Panc1 (cell line): ENCODE data around the gene MIS18A. TPM values are rescaled to one million over a fixed set of nuclear protein-coding genes. Genes with fewer than 3 reads are reported as not detected.

Experiments
- ATAC-seq: fragments of 200-7000 bp; cut with Tn5 transposase; 2 replicates; pipeline ENCODE4 v1.9.1; 2020; ENCODE audit warnings: mild to moderate bottlenecking, moderate library complexity
- BruUV-seq: library from RNA; stranded (reverse); fragments of 400-500 nt; replicated peaks from 2 replicates; lab custom pipeline; 2021; lab: Mats Ljungman, UMichigan
- CTCF ChIA-PET: fragments of 300-600 bp; sonication (Branson Sonifier 250); formaldehyde crosslinking; loops from one replicate; lab custom pipeline; 2022; ENCODE audit warnings: antibody characterized with exemption; lab: Charles Lee
- POLR2A ChIA-PET: fragments of 300-600 bp; sonication (Branson Sonifier 250); formaldehyde crosslinking; loops from one replicate; lab custom pipeline; 2022; ENCODE audit warnings: antibody characterized with exemption; lab: Charles Lee
- DNase-seq: peaks from one replicate; pipeline ENCODE4 v3.0.0-alpha.2; 2010; ENCODE audit warnings: low read depth, low spot score
- H3K27ac ChIP-seq: 2 replicates; pipeline ENCODE4 v1.5.1; 2011; ENCODE audit warnings: mild to moderate bottlenecking, low read length, inconsistent platforms
- H3K27me3 ChIP-seq: fragments of 200-500 bp; sonication (Bioruptor generic); 2 replicates; pipeline ENCODE4 v1.6.0; 2014; ENCODE audit warnings: low read length, inconsistent platforms; ENCODE audit not compliant: control insufficient read depth, insufficient read depth
- H3K36me3 ChIP-seq: fragments of 200-500 bp; sonication (Bioruptor generic); 2 replicates; pipeline ENCODE4 v1.5.1; 2014; ENCODE audit warnings: inconsistent platforms, mild to moderate bottlenecking, low read length, moderate library complexity; ENCODE audit not compliant: control insufficient read depth, insufficient read depth
- H3K4me1 ChIP-seq: 2 replicates; pipeline ENCODE4 v1.5.1; 2011; ENCODE audit warnings: inconsistent platforms, mild to moderate bottlenecking, low read length, moderate library complexity; ENCODE audit not compliant: control insufficient read depth, insufficient read depth
- H3K4me3 ChIP-seq, 2 experiments: 2 replicates each; pipeline ENCODE4 v1.5.1; 2011 to 2012; ENCODE audit warnings: low read depth in 2 of 2, low read length in 2 of 2, mild to moderate bottlenecking in 2 of 2, inconsistent platforms in 1 of 2, moderate library complexity in 1 of 2
- H3K9me3 ChIP-seq: fragments of 200-500 bp; sonication (Bioruptor generic); 2 replicates; pipeline ENCODE4 v1.5.1; 2014; ENCODE audit warnings: low read depth, mild to moderate bottlenecking, inconsistent platforms, low read length, moderate library complexity; ENCODE audit not compliant: control insufficient read depth, insufficient read depth
- POLR2AphosphoS5 ChIP-seq: IDR thresholded peaks from 2 replicates; pipeline ENCODE4 v1.6.1; 2012; ENCODE audit warnings: mild to moderate bottlenecking, low read depth, low read length, moderate library complexity
- SIN3A ChIP-seq: IDR thresholded peaks from 2 replicates; pipeline ENCODE4 v1.6.1; 2012; ENCODE audit warnings: low read depth, mild to moderate bottlenecking, low read length, moderate library complexity, borderline replicate concordance; ENCODE audit not compliant: insufficient read depth
- TCF7L2 ChIP-seq: IDR thresholded peaks from 2 replicates; pipeline ENCODE4 v1.6.1; 2011; ENCODE audit warnings: mild to moderate bottlenecking, low read depth, low read length, inconsistent platforms
- in situ Hi-C: cut with HindIII; loops from 2 replicates; pipeline ENCODE4 v1.10.0; 2016; ENCODE audit warnings: low sequenced_read_pairs, low pct_unique_long_range_greater_than_20kb
- intact Hi-C: fragments of 100-400 bp; cut with micrococcal nuclease; formaldehyde crosslinking; loops from one replicate; pipeline ENCODE4 v1.10.0; 2022; ENCODE audit not compliant: unreplicated experiment
- total RNA-seq: library from RNA; stranded (reverse); gene quantifications from one replicate; pipeline ENCODE4 v1.2.1, GENCODE V29; 2021; ENCODE audit not compliant: unreplicated experiment
- TF ChIP-seq, protein P1 (sequence below), 2 experiments: IDR thresholded peaks; 2 replicates each; pipeline ENCODE4 v1.6.1; 2011 to 2012; ENCODE audit warnings: low read depth in 2 of 2, control low read depth in 1 of 2, low read length in 1 of 2, mild to moderate bottlenecking in 1 of 2, moderate library complexity in 1 of 2; ENCODE audit not compliant: insufficient read depth in 1 of 2
- TF ChIP-seq, protein P2 (sequence below): fragments of 450-650 bp; IDR thresholded peaks from 2 replicates; pipeline ENCODE4 v1.5.1; 2017; ENCODE audit warnings: mild to moderate bottlenecking

The MIS18A gene
- total RNA-seq, 1 experiment from 2014 or later: 16.3 TPM

- H3K4me1 ChIP-seq: no peaks in the 10 kb centered on the region
- no peak for TF ChIP-seq TCF7L2
- no peak for TF ChIP-seq SIN3A
- TF ChIP-seq, protein P1, sequence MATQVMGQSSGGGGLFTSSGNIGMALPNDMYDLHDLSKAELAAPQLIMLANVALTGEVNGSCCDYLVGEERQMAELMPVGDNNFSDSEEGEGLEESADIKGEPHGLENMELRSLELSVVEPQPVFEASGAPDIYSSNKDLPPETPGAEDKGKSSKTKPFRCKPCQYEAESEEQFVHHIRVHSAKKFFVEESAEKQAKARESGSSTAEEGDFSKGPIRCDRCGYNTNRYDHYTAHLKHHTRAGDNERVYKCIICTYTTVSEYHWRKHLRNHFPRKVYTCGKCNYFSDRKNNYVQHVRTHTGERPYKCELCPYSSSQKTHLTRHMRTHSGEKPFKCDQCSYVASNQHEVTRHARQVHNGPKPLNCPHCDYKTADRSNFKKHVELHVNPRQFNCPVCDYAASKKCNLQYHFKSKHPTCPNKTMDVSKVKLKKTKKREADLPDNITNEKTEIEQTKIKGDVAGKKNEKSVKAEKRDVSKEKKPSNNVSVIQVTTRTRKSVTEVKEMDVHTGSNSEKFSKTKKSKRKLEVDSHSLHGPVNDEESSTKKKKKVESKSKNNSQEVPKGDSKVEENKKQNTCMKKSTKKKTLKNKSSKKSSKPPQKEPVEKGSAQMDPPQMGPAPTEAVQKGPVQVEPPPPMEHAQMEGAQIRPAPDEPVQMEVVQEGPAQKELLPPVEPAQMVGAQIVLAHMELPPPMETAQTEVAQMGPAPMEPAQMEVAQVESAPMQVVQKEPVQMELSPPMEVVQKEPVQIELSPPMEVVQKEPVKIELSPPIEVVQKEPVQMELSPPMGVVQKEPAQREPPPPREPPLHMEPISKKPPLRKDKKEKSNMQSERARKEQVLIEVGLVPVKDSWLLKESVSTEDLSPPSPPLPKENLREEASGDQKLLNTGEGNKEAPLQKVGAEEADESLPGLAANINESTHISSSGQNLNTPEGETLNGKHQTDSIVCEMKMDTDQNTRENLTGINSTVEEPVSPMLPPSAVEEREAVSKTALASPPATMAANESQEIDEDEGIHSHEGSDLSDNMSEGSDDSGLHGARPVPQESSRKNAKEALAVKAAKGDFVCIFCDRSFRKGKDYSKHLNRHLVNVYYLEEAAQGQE (IDR thresholded peaks at IDR 0.05; ENCODE audit: insufficient read depth in 1 of 2, low read depth in 2 of 2, low read length in 1 of 2): no peak
- no peak for TF ChIP-seq POLR2AphosphoS5
- TF ChIP-seq, protein P2, sequence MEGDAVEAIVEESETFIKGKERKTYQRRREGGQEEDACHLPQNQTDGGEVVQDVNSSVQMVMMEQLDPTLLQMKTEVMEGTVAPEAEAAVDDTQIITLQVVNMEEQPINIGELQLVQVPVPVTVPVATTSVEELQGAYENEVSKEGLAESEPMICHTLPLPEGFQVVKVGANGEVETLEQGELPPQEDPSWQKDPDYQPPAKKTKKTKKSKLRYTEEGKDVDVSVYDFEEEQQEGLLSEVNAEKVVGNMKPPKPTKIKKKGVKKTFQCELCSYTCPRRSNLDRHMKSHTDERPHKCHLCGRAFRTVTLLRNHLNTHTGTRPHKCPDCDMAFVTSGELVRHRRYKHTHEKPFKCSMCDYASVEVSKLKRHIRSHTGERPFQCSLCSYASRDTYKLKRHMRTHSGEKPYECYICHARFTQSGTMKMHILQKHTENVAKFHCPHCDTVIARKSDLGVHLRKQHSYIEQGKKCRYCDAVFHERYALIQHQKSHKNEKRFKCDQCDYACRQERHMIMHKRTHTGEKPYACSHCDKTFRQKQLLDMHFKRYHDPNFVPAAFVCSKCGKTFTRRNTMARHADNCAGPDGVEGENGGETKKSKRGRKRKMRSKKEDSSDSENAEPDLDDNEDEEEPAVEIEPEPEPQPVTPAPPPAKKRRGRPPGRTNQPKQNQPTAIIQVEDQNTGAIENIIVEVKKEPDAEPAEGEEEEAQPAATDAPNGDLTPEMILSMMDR: no peak
- no peak overlapping the region for H3K27ac ChIP-seq
- no peak for ATAC-seq
- H3K9me3 ChIP-seq: no peaks in the 10 kb centered on the region
- H3K36me3 ChIP-seq: no peaks in the 10 kb centered on the region
- no TSS peak for BruUV-seq
- intact Hi-C loops (no loop called here), in situ Hi-C loops (no loop called here)
- POLR2A ChIA-PET: no interaction called here
- no peak for DNase-seq
- CTCF ChIA-PET: no interaction called here
- H3K27me3 ChIP-seq: no peaks in the 10 kb centered on the region
- H3K4me3 ChIP-seq: no peak overlapping the region
These were observed 6.6 kb upstream of the MIS18A start for GRCh38 chr21:32285476-32285875.

DNA sequence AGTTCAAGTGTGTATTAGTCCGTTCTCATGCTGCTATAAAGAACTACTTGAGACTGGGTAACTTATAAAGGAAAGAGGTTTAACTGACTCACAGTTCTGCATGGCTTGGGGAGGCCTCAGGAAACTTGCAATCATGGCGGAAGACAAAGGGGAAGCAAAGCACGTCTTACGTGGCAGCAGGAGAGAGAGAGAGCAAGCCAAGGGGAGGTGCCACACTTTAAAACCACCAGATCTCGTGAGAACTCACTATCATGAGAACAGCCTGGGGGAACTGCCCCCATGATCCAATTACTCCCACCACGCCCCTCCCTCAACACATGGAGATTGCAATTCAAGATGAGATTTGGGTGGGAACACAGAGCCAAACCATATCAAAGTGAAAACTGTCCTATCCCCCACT, 4.1 kb upstream of the MIS18A start:
- Histone ChIP-seq H3K27ac (no peak overlapping the region), H3K36me3 (no peaks in the 10 kb centered on the region; the same call in 1 of the 2 replicates), H3K27me3 (no peaks in the 10 kb centered on the region), H3K4me3 (no peak overlapping the region), H3K9me3 (no peaks in the 10 kb centered on the region), H3K4me1 (peaks cover 5% of the 10 kb centered on the region)
- ATAC-seq (no peak), DNase-seq (no peak)
- ChIA-PET CTCF (no interaction called here), POLR2A (no interaction called here)
- TF ChIP-seq, protein P1 (IDR thresholded peaks at IDR 0.05; ENCODE audit: insufficient read depth in 1 of 2, low read depth in 2 of 2, low read length in 1 of 2): no peak
- no peak for TF ChIP-seq SIN3A
- TF ChIP-seq, protein P2: no peak
- TF ChIP-seq TCF7L2: no peak
- TF ChIP-seq POLR2AphosphoS5: no peak
- no TSS peak for BruUV-seq
- intact Hi-C loops (no loop called here), in situ Hi-C loops (no loop called here)
